ENCODE measurements around the gene NLRP13. TPM values are rescaled to one million over a fixed set of nuclear protein-coding genes. Genes with fewer than 3 reads are reported as not detected.
"Not testable (repeated sequence)": the region's sequence is repeated elsewhere in the genome, so short reads cannot be mapped to it uniquely, and the experiment has no call there.

NLRP13 gene
- total RNA-seq = not detected
- not detected for polyA plus RNA-seq

- no peak for DNase-seq (ENCODE audit: extremely low spot score)
- H3K27ac ChIP-seq (ENCODE audit: low read depth) = no peak within 1 kb of the TSS
- no peaks in the 10 kb centered on the region for H3K36me3 ChIP-seq (ENCODE audit: insufficient read depth)
- WGBS = 84% methylated on average over 8 of the region's 8 CpGs
- H3K4me3 ChIP-seq (ENCODE audit: low read depth, low read length) = no peak within 1 kb of the TSS
- no peaks in the 10 kb centered on the region for H3K4me1 ChIP-seq (ENCODE audit: insufficient read depth)
Measured at GRCh38 chr19:55931936-55932386, at the start of gene NLRP13. Gene NLRP13 (minus strand): TSS chr19:55932336. CDS start chr19:55932311, 25 bp downstream.

- Histone ChIP-seq H3K4me3 (ENCODE audit: low read depth, low read length) (no peak overlapping the region), H3K36me3 (ENCODE audit: insufficient read depth) (no peaks in the 10 kb centered on the region), H3K4me1 (ENCODE audit: insufficient read depth) (no peaks in the 10 kb centered on the region), H3K27ac (ENCODE audit: low read depth) (no peak overlapping the region)
- DNase-seq (ENCODE audit: extremely low spot score) = no peak
- WGBS = 76% methylated on average over 9 of the region's 9 CpGs
Measured at GRCh38 chr19:55980415-55980814, 48.3 kb upstream of the NLRP13 start.

GRCh38 chr19:55973982-55974381, 41.8 kb upstream of the NLRP13 start:
- WGBS = 39% methylated on average over 3 of the region's 3 CpGs
- H3K4me1 ChIP-seq (ENCODE audit: insufficient read depth) = no peaks in the 10 kb centered on the region
- H3K27ac ChIP-seq (ENCODE audit: low read depth) = no peak overlapping the region
- no peaks in the 10 kb centered on the region for H3K36me3 ChIP-seq (ENCODE audit: insufficient read depth)
- no peak for DNase-seq (ENCODE audit: extremely low spot score)
- no peak overlapping the region for H3K4me3 ChIP-seq (ENCODE audit: low read depth, low read length)

GRCh38 chr19:55962186-55962585, 30.1 kb upstream of the NLRP13 start:
- no peak for DNase-seq (ENCODE audit: extremely low spot score)
- WGBS = 93% methylated on average over 10 of the region's 10 CpGs
- Histone ChIP-seq H3K27ac (ENCODE audit: low read depth) (no peak overlapping the region), H3K36me3 (ENCODE audit: insufficient read depth) (no peaks in the 10 kb centered on the region), H3K4me3 (ENCODE audit: low read depth, low read length) (no peak overlapping the region), H3K4me1 (ENCODE audit: insufficient read depth) (no peaks in the 10 kb centered on the region)

GRCh38 chr19:55959996-55960675, 28.0 kb upstream of the NLRP13 start:
- DNase-seq (ENCODE audit: extremely low spot score) = no peak
- Histone ChIP-seq H3K36me3 (ENCODE audit: insufficient read depth) (no peaks in the 10 kb centered on the region), H3K4me3 (ENCODE audit: low read depth, low read length) (no peak overlapping the region), H3K27ac (ENCODE audit: low read depth) (no peak overlapping the region), H3K4me1 (ENCODE audit: insufficient read depth) (no peaks in the 10 kb centered on the region)
- WGBS = 80% methylated on average over 6 of the region's 6 CpGs

- Histone ChIP-seq H3K36me3 (ENCODE audit: insufficient read depth) (no peaks in the 10 kb centered on the region), H3K4me1 (ENCODE audit: insufficient read depth) (no peaks in the 10 kb centered on the region), H3K27ac (ENCODE audit: low read depth) (no peak overlapping the region), H3K4me3 (ENCODE audit: low read depth, low read length) (no peak overlapping the region)
- 59% methylated on average over 4 of the region's 4 CpGs for WGBS
- DNase-seq (ENCODE audit: extremely low spot score) = no peak
Measured at GRCh38 chr19:55958356-55958755, 26.2 kb upstream of the NLRP13 start.

GRCh38 chr19:55956431-55956830, 24.3 kb upstream of the NLRP13 start:
- 92% methylated on average over 7 of the region's 7 CpGs for WGBS
- Histone ChIP-seq H3K36me3 (ENCODE audit: insufficient read depth) (no peaks in the 10 kb centered on the region), H3K4me3 (ENCODE audit: low read depth, low read length) (no peak overlapping the region), H3K4me1 (ENCODE audit: insufficient read depth) (no peaks in the 10 kb centered on the region), H3K27ac (ENCODE audit: low read depth) (no peak overlapping the region)
- no peak for DNase-seq (ENCODE audit: extremely low spot score)

GRCh38 chr19:55950566-55950965, 18.4 kb upstream of the NLRP13 start:
- not testable (repeated sequence) for H3K4me1 ChIP-seq (ENCODE audit: insufficient read depth); DNase-seq (ENCODE audit: extremely low spot score); H3K36me3 ChIP-seq (ENCODE audit: insufficient read depth); H3K4me3 ChIP-seq (ENCODE audit: low read depth, low read length); H3K27ac ChIP-seq (ENCODE audit: low read depth)
- 92% methylated on average over 19 of the region's 19 CpGs for WGBS

- 75% methylated on average over 8 of the region's 8 CpGs for WGBS
- no peak for DNase-seq (ENCODE audit: extremely low spot score)
- H3K36me3 ChIP-seq (ENCODE audit: insufficient read depth) = no peaks in the 10 kb centered on the region
Measured at GRCh38 chr19:55947532-55947931, 15.4 kb upstream of the NLRP13 start, which contains the start of gene NLRP8. Gene NLRP8 (plus strand): TSS chr19:55947832.

GRCh38 chr19:55940306-55940705, 8.2 kb upstream of the NLRP13 start:
- no peak overlapping the region for H3K27ac ChIP-seq (ENCODE audit: low read depth)
- no peak for DNase-seq (ENCODE audit: extremely low spot score)
- no peaks in the 10 kb centered on the region for H3K36me3 ChIP-seq (ENCODE audit: insufficient read depth)
- 91% methylated on average over 11 of the region's 11 CpGs for WGBS
- no peak overlapping the region for H3K4me3 ChIP-seq (ENCODE audit: low read depth, low read length)
- no peaks in the 10 kb centered on the region for H3K4me1 ChIP-seq (ENCODE audit: insufficient read depth)

More at GRCh38 chr19:55947532-55947931, 15.4 kb upstream of the NLRP13 start, which contains the start of gene NLRP8:
- Histone ChIP-seq H3K4me3 (ENCODE audit: low read depth, low read length) (no peak within 1 kb of the TSS), H3K4me1 (ENCODE audit: insufficient read depth) (no peaks in the 10 kb centered on the region), H3K27ac (ENCODE audit: low read depth) (no peak within 1 kb of the TSS)

- Histone ChIP-seq H3K4me3 (ENCODE audit: low read depth, low read length) (no peak overlapping the region), H3K36me3 (ENCODE audit: insufficient read depth) (no peaks in the 10 kb centered on the region), H3K4me1 (ENCODE audit: insufficient read depth) (no peaks in the 10 kb centered on the region), H3K27ac (ENCODE audit: low read depth) (no peak overlapping the region)
- DNase-seq (ENCODE audit: extremely low spot score) = no peak
- whole genome bisulfite sequencing = 69% methylated on average over 7 of the region's 7 CpGs
Measured at GRCh38 chr19:55939206-55939605, 7.1 kb upstream of the NLRP13 start.

- DNase-seq (ENCODE audit: extremely low spot score) = no peak
- WGBS = 74% methylated on average over 9 of the region's 9 CpGs
Measured at GRCh38 chr19:55935206-55935605, 3.1 kb upstream of the NLRP13 start.

GRCh38 chr19:55930996-55931515, 1.1 kb downstream of the NLRP13 start:
- no peak overlapping the region for H3K27ac ChIP-seq (ENCODE audit: low read depth)
- DNase-seq (ENCODE audit: extremely low spot score) = no peak
- no peaks in the 10 kb centered on the region for H3K36me3 ChIP-seq (ENCODE audit: insufficient read depth)
- no peak overlapping the region for H3K4me3 ChIP-seq (ENCODE audit: low read depth, low read length)
- H3K4me1 ChIP-seq (ENCODE audit: insufficient read depth) = no peaks in the 10 kb centered on the region
- 83% methylated on average over 14 of the region's 14 CpGs for WGBS

More at GRCh38 chr19:55935206-55935605, 3.1 kb upstream of the NLRP13 start:
- Histone ChIP-seq H3K4me3 (ENCODE audit: low read depth, low read length) (no peak overlapping the region), H3K36me3 (ENCODE audit: insufficient read depth) (no peaks in the 10 kb centered on the region), H3K4me1 (ENCODE audit: insufficient read depth) (no peaks in the 10 kb centered on the region), H3K27ac (ENCODE audit: low read depth) (no peak overlapping the region)

- not testable (repeated sequence) for H3K4me3 ChIP-seq (ENCODE audit: low read depth, low read length); H3K4me1 ChIP-seq (ENCODE audit: insufficient read depth); DNase-seq (ENCODE audit: extremely low spot score); H3K36me3 ChIP-seq (ENCODE audit: insufficient read depth); H3K27ac ChIP-seq (ENCODE audit: low read depth)
- 89% methylated on average over 5 of the region's 5 CpGs for WGBS
Measured at GRCh38 chr19:55929258-55929657, 2.9 kb downstream of the NLRP13 start.

Data from urinary bladder (tissue), 4 donors.